Right ventricle myocardium inferior (tissue), 1 donor: ENCODE results near the gene NUP107. TPM values are rescaled to one million over a fixed set of nuclear protein-coding genes. Genes with fewer than 3 reads are reported as not detected.
A peak's percentile ranks its signal among the peaks of the same experiment; 100 is the strongest.

Experiments used
- ATAC-seq: fragments of 200-7000 bp; cut with Tn5 transposase; one replicate; pipeline ENCODE4 v1.9.1; 2020; ENCODE audit warnings: mild to moderate bottlenecking, moderate library complexity
- DNase-seq: peaks from one replicate; pipeline ENCODE4 v3.0.0; 2021; ENCODE audit errors: missing footprints
- intact Hi-C: fragments of 100-400 bp; cut with DNase I; formaldehyde crosslinking; loops from one replicate; pipeline ENCODE4 v1.11.0; 2022
- total RNA-seq: library from RNA; stranded (reverse); fragmentation: NEBNext Ultra II Directional; extraction: Animal tissue kit (Norgen Biotek cat#: 25700); gene quantifications from one replicate; pipeline ENCODE4 v1.2.1, GENCODE V29; 2021
- donor health status: DM: no; HTN: yes; CAD: no; lungs with severe emphysema.

The NUP107 gene
- total RNA-seq, 1 donor from 2014 or later = 19.1 TPM

- intact Hi-C loops = no loop called here
- DNase-seq (no peak), ATAC-seq (no peak)
Measured at GRCh38 chr12:68765696-68766095, 78.9 kb downstream of the NUP107 start.

GRCh38 chr12:68766646-68767045 is 79.9 kb downstream of the NUP107 start:
- DNase-seq (no peak), ATAC-seq (no peak)
- intact Hi-C loops = no loop called here

GRCh38 chr12:68767191-68767590 is 80.4 kb downstream of the NUP107 start:
- no peak for ATAC-seq
- DNase-seq = no peak
- intact Hi-C loops = no loop called here

GRCh38 chr12:68768431-68768939 is 81.7 kb downstream of the NUP107 start:
- no peak for DNase-seq
- ATAC-seq = no peak
- intact Hi-C loops = no loop called here

GRCh38 chr12:68769941-68770340 is 83.2 kb downstream of the NUP107 start:
- DNase-seq (no peak), ATAC-seq (no peak)
- intact Hi-C loops = no loop called here

DNA sequence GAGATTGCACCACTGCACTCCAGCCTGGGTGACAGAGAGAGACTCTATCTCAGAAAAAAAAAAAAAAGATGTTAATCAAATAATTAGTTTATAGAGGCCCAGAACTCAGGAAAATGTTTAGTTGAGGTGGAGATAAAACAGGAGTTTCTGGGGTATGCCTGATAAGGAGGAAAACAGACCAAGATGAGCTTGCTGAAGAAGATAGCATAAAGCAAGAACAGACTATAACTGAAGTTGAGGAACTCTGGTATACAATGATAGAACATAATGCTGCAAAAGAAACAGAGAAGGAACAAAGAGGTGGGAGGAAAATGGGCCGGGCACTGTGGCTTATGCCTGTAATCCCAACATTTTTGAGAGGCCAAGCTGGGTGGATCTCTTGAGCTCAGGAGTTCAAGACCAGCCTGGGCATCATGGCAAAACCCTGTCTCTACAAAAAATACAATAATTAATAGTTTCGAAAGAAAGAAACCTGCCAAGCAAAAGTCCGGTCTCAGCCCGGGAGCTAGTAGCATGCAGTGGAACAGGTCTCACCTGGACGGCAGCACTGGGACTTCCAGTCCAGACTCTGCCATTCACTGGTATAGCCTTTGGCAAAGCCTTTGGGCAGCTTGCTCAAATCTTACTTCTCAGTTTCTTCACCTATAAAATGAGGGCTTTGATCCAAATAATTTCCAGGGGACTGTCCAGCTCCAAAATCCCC is 84.6 kb downstream of the NUP107 start:
- ATAC-seq (no peak), DNase-seq (no peak)
- intact Hi-C loops = no loop called here

DNA sequence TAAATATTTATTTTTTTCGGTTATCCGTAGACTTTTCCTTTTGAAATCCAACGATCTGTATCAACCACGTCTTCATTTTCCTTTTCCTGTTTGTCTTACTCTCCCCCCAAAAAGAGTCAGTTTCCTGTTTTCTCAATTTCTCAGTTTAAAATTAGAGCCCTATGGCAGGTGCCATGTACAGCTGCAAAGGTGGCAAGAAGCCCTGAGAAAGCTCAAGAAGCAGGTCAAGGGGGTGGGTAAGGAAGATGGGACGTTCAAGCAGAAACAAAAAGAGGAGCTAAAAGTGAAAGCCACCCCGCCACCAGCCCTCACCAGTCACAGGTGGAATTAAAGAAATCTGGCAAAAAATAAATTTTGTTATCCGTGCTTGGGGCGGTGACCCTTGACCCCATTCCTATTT is 85.9 kb downstream of the NUP107 start:
- DNase-seq (no peak), ATAC-seq (no peak)
- intact Hi-C loops = no loop called here

DNA sequence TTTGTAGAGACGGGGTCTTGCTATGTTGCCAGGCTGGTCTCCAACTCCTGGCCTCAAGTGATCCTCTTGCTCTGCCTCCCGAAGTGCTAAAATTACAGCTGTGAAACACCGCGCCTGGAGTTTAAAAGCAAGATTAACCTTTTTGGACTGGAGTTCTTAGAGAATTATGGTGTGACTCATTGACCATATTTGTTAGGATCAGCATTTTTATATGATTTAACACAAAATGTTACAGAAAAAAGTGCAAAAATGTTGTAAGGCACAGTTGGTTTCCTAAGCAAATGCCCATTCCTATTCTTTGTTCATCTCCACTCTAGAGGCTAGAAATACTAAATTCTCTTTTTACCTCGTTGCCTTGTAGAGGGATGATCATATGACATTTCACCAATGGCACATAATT is 86.8 kb downstream of the NUP107 start:
- DNase-seq (no peak), ATAC-seq (no peak)
- intact Hi-C loops = no loop called here

DNA sequence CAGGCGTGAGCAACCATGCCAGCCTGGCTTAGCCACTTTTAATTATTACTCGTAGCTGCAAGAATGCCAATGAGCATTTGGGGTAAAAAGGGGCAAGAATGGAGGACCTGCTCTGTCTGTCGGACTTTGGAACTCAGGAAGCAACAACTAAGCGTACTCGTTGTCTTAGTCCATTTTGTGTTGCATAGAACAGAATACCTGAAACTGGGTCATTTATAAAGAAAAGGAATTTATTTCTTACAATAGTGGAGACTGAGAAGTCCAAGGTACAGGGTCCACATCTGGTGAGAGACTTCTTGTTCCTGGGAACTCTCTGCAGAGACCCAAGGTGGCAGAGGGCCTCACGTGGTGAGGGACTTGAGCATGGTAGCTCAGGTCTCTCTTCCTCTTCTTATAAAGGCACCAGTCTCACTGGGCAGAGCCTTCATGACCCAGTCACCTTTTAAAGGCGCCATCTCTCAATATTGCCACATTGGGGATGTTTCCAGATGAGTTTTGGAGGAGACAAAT is 88.4 kb downstream of the NUP107 start:
- intact Hi-C loops = no loop called here

DNA sequence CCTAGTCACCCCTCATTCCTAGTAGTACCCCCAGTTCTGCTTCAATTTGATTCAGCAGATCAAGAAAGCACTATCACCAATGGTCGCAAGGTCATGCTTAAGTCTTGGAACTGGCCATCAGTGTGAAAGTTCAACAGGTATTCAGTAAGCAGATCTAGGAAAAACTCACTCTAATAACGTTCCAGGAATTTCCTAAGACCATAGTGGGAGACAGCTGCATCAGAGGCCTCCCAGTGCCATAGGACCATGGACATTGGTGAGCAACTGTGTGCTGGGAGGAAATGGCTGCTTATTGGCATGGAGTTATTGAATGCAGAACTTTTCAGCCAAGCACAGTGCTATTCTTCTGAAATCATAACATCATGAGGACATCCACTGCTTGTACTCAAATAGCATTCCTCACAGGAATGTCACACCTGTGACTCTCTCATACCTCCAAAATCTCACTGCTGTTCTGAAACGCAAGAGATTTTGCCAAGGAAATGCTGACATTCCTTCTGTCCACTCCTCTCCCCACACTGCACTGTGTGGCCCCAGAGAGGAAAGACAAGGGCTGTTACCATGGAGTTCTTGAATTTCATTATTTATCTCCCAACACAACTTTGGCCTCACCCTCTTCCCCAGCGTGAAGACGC is 90.3 kb downstream of the NUP107 start:
- no peak for ATAC-seq
- DNase-seq = no peak
- intact Hi-C loops = no loop called here

More for the DNA sequence above, 88.4 kb downstream of the NUP107 start:
- ATAC-seq (no peak), DNase-seq (no peak)

DNA sequence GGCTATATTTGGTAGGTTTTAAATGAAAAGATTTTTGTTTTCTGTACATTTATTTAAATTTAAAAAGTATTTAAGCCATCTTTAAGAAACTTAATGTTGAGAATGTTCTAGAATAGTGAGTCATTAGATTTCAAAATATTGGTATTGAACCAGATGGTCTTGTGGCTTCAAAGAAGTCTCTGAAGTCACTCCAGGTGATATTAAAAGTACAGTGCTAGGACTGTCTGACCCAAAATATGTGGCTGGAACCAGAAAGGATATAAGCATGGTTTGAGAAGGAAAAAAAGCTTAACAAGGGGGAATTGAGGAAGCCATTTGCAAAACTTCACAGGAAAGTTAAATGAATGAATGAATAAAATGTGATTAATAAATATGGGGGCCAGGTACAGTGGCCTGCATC is 92.5 kb downstream of the NUP107 start:
- intact Hi-C loops = no loop called here
- no peak for DNase-seq
- no peak for ATAC-seq

- DNase-seq = no peak
Measured at GRCh38 chr12:68780731-68781130, 94.0 kb downstream of the NUP107 start.

GRCh38 chr12:68781728-68782127 is 95.0 kb downstream of the NUP107 start:
- no peak for DNase-seq
- intact Hi-C loops = no loop called here
- ATAC-seq = no peak

More at GRCh38 chr12:68780731-68781130, 94.0 kb downstream of the NUP107 start:
- intact Hi-C loops = no loop called here
- no peak for ATAC-seq

GRCh38 chr12:68784015-68784414 is 97.2 kb downstream of the NUP107 start:
- intact Hi-C loops = no loop called here
- no peak for DNase-seq
- ATAC-seq = peak; percentile 37

DNA sequence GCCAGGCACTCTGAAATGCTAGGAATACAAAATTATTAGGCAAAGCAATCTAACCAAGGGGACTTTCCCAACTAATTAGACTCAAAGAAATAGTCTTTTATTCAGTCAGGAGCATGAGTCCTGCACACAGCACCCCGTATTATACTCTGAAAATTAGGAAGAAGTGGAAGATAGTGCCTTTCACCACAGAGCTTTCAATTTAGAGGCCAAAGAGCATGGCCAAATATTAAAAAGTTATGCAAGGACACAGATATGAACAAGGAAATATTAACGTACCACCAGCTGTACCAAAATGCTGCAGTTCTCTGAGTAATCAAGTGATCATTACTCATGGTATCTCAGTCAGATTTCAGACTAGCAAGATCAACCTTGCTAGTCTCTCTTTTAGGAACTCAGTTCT is 98.6 kb downstream of the NUP107 start:
- intact Hi-C loops = no loop called here
- ATAC-seq (no peak), DNase-seq (no peak)

DNA sequence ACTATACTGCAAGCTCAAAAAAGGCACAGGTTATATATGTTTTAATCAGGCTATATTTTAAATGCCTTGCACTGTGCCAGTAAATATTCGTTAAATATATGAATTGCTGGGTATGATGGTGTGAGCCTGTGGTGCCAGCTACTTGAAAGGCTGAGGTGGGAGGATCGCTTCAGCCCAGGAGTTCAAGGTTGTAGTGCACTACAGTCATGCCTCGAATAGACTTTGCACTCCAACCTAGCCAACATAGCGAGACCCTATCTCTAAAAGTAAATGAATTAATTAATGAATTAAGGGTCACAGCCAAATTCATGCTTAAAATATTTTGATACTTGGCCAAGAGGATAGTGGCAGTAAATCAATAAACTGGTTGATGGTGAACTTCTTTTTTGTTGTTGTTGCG is 99.0 kb downstream of the NUP107 start:
- ATAC-seq (no peak), DNase-seq (no peak)
- intact Hi-C loops = no loop called here

DNA sequence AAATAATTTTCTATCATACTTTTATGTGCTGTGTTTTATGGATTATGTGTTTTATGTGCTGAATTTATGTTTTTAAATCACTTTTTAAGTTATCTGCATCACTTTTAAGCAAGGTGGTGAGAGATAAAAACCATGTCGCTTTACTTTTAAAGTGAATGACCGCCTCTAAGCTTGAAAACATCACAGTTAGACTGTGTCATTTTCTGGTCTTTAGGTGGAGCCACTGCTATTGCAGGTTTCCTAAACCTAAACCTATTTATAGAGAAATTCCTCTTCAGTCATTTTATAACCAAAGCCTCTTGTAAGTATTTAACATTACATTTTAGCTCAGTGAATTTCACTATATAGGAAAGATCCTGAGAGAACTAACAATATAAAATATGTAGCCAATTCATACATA is 100.2 kb downstream of the NUP107 start:
- intact Hi-C loops = no loop called here
- DNase-seq = no peak

DNA sequence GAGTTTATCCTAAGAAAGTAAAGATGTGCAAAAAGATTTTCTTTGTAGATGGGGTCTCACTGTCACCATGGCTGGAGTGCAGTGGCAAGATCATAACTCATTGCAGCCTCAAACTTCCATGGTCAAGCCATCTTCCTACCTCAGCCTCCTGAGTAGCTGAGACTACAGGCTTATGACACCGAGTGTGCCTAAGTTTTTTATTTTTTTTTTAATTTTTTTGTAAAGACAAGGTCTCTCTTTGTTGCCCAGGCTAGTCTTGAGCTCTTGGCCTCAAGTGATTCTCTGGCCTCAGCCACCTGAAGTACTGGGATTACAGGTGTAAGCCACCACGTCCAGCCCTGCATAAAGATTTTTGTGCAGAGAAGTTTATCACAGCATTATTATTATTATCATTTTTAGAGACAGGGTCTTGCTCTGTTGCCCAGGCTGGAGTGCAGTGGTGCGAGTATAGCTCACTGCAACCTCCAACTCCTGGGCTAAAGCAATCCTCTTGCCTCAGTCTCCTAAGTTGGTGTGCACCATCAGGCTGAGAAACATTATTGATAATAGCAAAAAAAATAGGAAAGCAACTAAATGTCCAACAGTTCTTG is 101.9 kb downstream of the NUP107 start:
- no peak for DNase-seq
- no peak for ATAC-seq
- intact Hi-C loops = no loop called here

More for the DNA sequence above, 100.2 kb downstream of the NUP107 start:
- no peak for ATAC-seq

DNA sequence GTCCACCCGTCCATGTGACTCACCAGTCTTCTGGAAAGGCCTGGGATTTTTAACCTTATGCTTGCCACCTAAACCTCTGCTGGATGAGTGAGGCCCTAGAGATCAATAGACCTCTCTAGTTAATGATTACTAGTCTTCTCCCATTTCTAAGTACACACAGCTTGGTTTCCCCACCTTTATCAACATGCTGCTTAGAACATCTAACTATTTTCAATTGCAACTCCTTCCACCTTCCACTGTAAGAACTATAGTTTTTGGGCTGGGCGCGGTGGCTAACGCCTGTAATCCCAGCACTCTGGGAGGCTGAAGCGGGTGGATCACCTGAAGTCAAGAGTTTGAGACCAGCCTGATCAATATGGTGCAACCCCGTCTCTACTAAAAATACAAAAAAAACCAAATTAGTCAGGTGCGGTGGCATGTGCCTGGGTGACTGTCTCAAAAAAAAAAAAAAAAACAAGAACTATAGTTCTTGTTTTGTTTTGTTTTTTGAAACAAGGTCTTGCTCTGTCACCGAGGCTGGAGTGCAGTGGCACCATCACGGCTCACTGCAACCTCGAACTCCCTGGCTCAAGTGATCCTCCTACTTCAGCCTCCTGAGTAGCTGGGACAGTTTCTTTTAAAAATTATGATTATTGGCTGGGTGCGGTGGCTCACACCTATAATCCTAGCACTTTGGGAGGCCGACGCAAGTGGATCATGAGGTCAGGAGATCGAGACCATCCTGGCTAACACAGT is 102.5 kb downstream of the NUP107 start:
- DNase-seq = no peak
- intact Hi-C loops = no loop called here
- no peak for ATAC-seq
